DMS153 (cell line): ENCODE measurements around the gene WDR35.
"Not testable (repeated sequence)": the region's sequence is repeated elsewhere in the genome, so short reads cannot be mapped to it uniquely, and the experiment has no call there.

ENCODE experiments used
- DNase-seq: peaks from one replicate; lab custom pipeline; 2025; lab: John Stamatoyannopoulos, UW

Gene WDR35

DNA sequence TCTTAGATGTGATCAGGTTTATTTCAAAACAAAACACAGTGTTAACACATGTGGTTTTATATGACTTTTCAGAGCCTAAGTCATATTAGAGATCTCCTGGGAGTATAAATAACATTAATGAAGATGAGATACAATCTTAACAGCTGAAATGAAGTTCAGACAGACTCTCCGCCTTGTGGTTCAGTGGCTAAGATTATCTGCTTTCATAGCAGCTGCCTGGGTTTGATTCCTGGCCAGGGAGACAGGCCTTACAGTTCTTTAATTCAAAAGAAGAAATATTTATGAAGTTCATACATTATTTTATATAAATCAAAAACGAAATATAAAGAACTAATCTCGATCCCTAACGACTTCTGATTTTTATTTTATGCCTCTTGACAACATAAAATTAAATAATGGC lies 52.9 kb downstream of the WDR35 start:
- no peak for DNase-seq

DNA sequence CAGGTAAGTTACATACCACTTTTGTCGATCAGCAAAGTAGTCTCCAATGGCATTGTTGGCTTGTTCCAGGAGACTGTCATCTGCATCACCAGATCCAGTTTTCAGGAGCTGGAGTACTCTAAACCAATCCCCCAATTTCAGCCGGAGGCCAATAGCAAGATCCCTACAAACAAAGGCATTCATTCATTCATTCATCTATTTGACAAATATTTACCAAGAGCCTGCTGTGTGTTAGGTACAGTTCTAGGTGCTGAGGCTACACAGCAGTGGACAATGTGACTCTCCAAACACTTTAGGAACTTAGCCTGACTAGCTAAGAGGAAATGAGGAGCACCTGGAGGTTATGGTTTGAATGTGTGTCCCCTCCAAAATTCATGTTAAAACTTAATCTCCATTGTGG lies 53.7 kb downstream of the WDR35 start:
- DNase-seq: no peak

DNA sequence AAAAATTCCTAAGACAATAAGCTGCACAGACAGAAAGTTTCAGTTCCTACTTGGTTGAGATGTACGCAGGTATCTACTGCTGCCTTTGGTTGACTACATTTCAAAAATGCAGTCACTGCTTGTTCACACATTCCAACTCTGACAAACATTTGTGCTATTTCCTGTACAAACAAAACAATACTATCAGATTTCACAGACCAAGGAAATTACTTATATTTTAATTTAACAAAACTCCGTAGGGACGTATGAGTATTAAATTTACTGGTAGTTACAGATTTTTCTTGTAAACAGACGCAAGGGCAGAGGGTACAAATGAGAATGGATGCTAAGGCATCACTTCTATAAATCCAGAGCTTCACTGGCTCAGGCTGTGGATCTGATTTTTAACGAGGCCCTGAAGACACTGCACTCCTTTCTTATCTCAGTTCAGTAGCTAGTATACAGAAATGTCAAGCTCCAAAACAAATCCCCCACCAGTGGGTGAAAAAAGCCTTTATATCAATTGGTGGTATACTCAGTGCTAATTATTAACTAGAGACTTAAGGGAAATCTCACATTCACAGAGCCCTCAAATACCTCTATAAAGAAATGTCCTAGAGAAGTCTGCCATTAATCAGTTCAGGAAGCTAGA lies 56.4 kb downstream of the WDR35 start:
- DNase-seq: no peak

DNA sequence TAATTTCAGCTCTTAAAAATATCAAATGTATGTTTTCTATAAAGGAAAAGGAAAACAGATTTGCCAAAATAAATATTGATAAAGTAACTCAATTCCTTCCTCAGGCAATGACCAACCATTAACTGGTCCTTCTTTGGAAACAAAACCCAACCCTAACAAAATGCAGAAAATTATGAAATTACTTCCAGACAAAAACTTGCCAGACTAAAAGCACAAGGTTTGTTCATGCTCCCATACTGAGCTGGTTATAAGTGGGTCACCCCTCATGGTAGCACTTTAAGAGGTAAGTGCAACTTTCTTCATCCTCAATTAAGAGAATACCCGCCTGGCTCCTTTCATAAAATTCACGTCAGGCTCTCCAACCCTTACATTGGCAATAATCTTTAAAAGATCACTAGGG lies 57.0 kb downstream of the WDR35 start:
- DNase-seq: no peak

DNA sequence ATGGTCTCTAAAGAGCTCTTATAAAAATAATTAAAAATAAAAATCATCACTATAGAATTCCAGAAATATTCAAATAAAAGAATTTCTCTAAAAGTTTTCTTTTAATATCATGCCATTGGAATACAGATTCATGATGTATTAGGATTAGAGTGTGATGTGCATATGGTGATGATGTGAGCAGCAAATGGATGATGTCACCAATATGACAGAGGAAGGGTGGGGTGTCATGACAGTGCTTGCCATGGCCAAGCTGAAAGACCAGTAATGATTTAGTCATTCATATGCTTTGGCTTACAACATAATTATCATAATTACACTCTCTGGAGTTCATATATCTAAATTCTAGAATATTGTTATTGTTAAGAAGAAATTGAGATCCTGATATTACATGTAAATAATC lies 60.7 kb downstream of the WDR35 start:
- no peak for DNase-seq

DNA sequence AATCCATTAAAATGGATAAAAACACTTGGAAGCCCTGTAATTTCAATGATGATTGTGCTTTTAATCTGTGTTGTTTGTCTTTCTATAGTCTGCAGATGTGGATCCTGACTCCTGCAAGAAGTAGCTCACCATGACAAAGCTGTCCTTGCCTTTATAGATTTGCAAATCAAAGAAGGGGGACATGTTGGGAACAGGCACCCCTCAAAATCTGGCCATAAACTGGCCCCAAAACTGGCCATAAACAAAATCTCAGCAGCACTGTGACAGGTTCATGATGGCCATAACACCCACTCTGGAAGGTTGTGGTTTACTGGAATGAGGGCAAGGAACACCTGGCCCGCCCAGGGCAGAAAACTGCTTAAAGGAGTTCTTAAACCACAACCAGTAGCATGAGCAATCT lies 62.1 kb downstream of the WDR35 start:
- DNase-seq: not testable (repeated sequence)

DNA sequence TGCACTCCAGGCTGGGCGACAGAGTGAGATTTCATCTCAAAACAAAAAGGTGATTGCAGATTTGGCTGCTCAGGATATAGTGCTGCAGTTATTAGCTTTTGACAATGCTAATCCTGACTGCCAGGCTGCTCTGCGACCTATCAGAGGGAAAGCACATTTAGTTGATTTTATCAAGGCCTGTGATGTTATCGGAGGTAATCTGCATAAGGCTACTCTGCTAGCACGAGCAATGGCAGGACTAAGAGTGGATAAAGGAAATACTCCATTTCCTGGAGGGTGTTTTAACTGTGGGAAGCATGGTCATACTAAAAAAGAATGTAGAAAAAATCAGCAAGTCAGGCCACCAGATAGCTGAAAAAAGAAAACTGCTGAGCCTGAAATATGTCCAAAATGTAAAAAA lies 65.4 kb downstream of the WDR35 start:
- not testable (repeated sequence) for DNase-seq

DNA sequence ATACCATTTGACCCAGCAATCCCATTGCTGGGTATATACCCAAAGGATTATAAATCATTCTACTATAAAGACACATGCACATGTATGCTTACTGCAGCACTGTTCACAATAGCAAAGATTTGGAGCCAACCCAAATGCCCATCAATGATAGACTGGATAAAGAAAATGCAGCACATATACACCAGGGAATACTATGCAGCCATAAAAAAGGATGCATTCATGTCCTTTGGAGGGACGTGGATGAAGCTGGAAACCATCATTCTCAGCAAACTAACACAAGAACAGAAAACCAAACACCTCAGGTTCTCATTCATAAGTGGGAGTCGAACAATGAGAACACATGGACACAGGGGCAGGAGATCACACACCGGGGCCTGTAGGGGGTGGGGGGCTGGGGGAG lies 67.7 kb downstream of the WDR35 start:
- DNase-seq: not testable (repeated sequence)

DNA sequence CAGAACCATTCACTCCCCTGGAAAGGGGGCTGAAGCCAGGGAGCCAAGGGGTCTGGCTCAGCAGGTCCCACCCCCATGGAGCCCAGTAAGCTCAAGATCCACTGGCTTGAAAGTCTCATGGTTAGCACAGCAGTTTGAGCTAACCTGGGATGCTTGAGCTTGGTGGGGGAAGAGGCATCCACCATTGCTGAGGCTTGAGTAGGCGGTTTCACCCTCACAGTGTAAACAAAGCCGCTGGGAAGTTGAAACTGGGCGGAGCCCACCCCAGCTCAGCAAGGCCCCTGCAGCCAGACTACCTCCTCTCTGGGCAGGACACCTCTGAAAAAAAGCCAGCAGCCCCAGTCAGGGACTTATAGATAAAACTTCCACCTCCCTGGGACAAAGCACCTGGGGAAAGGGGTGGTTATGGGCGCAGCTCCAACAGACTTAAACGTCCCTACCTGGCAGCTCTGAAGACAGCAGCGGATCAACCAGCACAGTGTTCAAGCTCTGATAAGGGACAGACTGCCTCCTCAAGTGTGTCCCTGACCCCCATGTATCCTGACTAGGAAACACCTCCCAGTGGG lies 73.4 kb downstream of the WDR35 start:
- DNase-seq: no peak

DNA sequence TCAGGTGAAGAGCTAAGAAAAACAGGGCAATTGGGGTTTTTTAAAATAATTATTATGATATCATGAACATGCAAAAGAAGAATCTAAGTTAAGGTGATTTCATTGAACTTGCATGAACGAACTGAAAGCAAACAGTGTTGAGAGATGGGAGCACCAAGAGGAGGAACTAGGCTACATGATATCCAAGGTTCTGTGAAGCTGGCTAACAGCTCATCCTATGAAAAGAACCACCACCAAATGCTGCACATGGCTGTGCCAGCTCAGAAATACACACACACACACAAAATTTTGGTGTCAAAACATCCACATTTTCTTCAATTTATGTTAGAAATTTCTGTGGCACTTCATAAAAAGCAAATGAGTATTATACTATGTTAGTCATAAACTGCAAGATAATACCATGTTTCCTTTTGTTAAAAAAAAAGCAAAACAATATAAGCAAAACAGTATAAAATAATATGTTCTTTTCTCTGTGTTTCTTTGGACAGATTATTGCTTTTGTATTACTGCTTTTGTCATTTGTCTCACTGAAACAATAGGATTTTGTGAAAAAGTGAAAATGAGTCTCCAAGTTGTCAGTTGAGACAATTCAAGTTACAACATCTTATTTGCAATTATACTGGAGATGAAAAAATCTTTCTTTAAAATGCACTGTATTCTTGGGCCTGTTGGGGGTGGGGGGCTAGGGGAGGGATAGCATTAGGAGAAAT lies 75.5 kb downstream of the WDR35 start:
- no peak for DNase-seq

DNA sequence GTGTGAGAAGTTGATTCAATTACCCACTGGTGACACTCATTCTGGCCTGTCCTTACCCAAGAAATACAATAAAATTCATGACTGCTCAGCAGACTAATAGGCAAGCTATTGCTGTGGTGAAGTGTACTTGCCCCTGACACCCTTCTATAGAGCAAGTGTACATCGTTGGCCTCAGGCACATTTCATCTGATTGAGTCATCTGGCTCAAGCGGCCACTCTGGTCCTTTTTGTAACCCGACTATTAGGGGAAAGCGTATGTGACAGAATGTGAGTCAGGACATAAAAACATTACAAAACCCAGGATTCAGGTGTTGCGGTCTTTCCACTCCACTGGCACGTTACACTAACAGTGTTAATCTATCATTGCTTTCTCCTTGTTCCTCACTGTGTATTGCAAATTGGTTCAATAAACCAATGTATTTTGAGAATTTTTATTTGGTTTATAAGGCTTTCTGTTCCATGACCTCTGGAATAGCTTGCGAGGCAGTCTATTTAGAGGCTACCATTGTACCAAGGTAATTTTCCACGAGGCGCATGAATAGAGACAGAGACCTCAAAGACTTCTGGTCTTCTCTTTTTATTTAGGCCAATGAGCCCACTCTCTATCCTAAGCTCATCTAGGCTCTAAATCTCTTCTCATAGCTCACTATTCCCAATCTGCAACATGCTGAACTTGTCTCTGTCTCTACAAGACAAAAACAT lies 77.9 kb downstream of the WDR35 start:
- no peak for DNase-seq

DNA sequence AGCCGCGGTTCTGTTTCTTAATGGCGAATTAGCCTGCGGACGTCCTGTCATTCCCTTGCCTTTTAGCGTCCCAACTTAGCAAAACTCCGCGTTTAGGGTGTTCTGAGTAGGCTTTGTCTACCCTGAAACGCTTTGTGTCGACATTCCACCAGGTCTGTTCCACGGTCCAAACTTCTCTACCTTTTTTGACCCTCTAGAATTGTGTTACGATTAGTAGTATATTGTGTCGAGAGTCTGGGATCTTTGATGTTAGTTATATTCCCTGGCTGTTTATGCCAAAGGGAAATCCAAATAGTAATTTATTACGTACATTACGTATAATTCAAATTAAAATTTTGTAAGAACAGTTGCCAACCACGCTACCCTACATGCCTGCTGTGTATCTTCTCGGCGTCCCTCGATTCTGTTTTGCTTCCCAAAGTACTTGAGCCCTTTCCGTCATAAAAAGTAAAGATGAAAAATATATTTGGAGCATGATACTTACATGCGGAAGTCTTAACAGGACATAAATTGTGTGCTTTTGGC lies 87.6 kb downstream of the WDR35 start:
- DNase-seq: no peak

DNA sequence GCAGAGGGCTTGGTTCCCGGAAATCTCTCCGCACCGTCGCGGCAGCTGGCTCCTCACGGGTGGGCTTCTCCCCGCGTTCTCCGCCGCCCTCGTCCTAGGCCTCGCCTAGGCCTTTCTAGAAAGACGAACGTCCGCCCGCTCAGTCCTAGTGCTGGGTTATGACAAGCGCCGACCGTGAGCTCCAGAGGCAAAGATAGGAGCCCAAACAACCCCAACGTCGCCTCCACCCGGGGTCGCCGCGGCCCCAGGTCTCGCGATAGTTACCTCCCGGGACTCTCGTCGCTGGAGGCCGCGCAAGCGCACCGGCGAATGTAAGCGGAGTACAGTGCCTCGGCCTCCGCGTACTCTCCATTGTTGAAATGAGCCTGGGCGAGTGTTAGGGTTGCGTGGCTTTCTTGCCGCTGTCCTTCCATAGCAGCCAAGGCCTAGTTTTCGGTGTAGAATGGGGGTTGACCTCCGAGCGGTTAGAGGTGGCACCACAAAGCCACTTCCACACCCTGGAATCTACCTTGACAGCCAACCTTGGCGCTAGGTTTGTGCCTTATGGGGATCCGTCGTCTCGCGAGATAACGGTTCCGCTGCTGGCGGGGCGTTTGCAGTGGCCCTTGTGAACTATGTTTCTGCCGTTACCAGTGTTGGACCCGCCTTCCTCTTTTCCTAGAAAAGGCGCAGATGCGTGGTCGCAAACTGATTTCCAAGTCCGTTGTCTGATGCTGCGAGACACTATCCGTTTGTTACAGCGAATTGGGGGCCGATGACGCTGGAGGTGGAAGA lies 88.3 kb downstream of the WDR35 start, which contains the start of gene TTC32:
TSS of gene TTC32 (minus strand) at position 542 of the 774 bp plus-strand sequence. CDS start at position 413, 129 bp downstream.
- DNase-seq: peak; percentile 84

DNA sequence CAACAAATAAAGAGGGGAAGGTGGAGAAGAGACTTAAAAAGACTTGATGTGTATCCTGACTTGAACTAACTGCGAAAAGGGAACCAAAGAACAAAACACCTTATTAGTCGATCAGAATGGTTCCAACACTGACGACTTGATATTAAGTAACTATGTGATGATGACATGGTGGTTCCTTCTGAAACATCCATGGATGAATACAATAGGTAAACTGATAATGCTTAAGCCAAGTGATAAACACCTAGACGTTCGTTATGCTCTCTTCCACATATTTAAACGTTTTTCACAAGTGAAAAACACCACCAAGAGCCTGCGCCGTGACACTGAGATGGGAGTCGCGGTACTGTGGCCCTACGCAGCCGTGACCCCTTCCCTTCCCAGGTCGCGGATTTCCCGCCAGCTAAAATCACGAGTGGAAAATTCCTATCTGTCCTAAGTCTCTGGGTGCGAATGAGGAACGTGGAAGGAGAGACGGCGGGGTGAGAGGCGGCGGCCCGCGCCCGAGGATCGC lies 88.9 kb downstream of the WDR35 start:
- no peak for DNase-seq

DNA sequence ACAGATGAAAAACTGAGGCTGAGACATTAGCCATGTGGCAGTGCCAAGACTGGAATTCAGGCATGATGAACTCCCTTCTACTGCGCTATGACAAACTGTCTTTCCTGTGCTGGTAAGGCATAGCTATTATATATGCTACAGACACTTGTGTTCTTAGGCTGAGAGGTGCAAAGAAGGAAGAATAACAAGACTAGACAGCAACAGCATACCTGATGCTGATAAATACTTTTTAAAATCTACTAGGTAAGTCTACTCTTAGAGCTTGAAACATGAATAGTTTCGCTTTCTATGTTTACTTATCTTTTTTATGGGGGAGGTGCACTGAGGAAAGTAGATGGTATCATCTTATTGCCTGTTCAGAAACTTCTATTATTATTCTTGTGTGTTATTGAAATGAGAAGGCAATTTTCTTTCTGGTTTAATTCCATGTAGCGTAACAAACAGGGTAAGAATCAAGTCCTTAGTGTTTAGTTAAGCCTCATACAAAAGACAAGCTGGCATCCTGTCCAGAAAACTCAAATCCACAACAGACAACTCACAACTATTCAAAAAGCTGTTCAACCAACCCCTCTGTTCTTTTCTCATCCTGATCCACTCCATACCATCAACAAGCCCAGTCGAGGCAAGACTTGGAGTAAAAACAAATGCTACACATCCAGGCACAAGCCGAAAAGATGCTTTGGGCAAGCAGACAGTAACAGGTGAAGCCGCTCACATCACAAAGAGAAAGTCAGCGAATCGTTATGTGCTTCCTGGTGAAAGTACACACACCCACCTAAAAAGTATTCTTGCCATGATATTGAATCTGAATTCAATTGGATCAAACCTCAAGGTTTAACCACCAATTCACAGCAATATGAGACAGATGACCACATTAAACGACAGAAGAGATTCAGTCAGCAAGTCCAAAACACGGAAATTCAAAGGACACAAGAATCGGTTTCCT lies 89.6 kb downstream of the WDR35 start:
- DNase-seq: no peak

DNA sequence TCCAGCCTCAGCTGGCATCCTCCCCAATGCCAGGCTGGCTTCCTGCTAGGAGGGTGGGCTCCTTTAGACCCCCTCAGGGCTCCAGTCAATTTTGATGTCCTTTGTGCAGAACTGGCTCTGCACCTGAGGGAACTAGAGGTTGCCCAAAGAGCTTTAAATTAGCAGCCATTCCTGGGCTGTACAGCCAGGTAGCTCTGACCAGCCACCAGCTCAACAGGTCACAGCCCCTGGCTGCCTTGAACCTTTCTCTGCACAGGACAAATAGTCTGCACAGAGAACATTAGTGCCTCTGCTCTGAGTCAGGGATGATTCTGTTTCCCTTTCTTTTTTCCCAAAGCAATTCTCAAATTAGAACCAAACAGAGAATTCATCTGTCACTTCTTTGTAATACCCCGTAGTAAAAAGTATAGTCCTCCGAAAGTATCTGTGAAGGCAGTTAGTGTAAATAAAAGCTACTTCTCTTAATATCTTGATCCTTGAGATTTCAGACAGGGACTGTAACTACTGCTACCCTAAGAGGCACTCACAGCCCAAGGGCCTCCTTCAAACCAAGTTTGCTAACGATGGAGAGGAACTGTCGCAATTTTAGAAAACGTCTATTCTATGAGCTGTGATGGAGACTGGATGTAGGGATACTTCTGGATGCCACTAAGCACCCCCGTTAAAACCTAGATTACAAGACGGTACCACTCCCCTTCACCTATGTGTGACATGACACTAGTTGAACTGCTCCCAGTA lies 91.1 kb downstream of the WDR35 start:
- no peak for DNase-seq

DNA sequence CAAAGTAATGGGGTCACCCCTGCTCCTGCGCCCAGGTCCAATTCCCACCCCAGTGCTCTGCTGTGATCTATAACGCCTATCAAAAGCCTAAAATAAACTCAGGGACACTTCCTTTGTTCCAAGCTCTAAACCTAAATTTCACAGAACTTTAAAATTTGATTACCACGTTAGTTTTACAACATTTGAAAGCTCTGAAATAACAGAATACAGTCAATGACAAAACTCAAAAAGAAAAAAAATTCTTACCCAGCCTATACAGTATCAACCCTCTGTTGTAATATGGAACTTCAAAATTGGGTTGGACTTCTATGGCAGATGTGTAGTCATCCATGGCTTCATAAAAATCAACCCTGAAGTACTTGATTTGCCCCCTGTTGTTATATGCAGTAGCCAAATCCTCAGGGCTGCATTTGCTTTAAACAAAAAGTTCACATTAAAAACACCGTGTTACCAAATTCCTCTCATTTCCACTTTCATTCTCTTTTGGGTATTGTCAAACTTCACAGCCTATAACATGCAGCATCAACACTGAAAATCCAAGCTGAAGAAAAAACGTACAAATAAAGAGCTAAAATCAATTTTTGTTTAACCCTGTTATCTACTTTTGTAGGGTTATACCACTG lies 92.2 kb downstream of the WDR35 start:
- DNase-seq: no peak

DNA sequence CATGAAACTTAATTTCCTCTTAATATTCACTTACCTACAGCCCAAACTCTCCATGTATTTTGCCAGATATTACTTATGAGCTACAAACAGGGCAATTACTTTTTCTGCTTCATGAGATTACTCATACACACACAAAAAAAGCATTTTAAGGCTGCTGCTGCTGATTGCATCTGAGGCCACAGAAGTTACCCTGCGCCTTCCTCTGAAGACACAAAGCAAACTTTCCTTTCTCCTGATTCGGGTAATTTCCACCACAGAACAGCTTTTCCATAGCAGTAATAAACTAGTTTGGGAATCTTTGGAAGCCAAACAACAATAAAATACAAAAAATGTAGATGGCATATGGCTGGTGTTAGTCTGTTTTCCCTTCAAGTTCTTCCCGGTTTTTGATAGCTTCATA lies 94.4 kb downstream of the WDR35 start:
- no peak for DNase-seq

DNA sequence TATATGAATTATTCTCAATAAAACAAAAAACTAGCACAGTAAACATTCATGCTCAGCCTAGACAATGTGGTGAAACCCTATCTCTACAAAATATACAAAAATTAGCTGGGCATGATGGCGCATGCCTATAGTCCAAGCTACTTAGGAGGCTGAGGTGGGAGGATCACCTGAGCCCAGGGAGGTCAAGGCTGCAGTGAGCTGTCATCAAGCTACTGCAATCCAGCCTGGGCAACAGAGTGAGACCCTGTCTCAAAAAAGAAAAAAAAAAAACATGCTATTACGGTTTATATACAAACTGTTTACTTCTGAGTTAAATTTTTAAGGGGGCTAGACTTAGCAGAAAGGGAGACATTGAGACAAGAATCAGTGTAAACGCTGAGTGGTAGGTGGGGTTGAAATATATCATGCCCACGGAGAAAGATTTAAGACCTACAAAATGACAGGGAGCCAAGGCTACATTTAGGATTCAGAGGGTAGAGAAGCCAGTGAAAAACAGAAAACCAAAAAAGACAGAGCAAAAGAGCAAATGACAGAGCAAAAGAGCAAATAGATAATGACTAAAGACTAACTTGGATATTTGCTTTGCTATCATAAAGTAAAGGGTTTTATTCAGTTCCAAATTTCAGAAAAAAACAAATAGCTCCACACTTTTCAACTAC lies 95.6 kb downstream of the WDR35 start:
- DNase-seq: no peak
